Keratinocyte (primary cell): Measurements from ENCODE around the gene LST1. TPM values are rescaled to one million over a fixed set of nuclear protein-coding genes. Genes with fewer than 3 reads are reported as not detected.

ENCODE experiments used
- DNase-seq: peaks from one replicate; pipeline ENCODE4 v3.0.0-alpha.2; 2011; ENCODE audit warnings: low read depth, missing footprints, low spot score
- FAIRE-seq: peaks from 2 replicates; lab custom pipeline; 2011; peaks lifted over from hg19 to GRCh38; lab: Jason Lieb, UNC
- H2AFZ ChIP-seq: 2 replicates; pipeline ENCODE4 v1.6.0; 2012; ENCODE audit warnings: low read length, control low read depth, inconsistent platforms; ENCODE audit not compliant: control insufficient read depth
- H3K27ac ChIP-seq: 2 replicates; pipeline ENCODE4 v1.5.1; 2011; ENCODE audit warnings: low read length; ENCODE audit not compliant: control insufficient read depth, insufficient read depth
- H3K27me3 ChIP-seq: 3 replicates; pipeline ENCODE4 v1.6.0; 2011; ENCODE audit warnings: low read length; ENCODE audit not compliant: control insufficient read depth, insufficient read depth; ENCODE audit errors: extremely low read depth
- H3K36me3 ChIP-seq, 2 experiments: 2 replicates in 1 of 2; 3 replicates in 1 of 2; pipeline ENCODE4 v1.5.1; 2011; ENCODE audit warnings: low read length in 2 of 2, mild to moderate bottlenecking in 1 of 2; ENCODE audit not compliant: control insufficient read depth in 2 of 2, insufficient read depth in 2 of 2; ENCODE audit errors: extremely low read depth in 1 of 2
- H3K4me1 ChIP-seq: 3 replicates; pipeline ENCODE4 v1.5.1; 2011; ENCODE audit warnings: low read length; ENCODE audit not compliant: control insufficient read depth, insufficient read depth; ENCODE audit errors: extremely low read depth
- H3K4me2 ChIP-seq: 3 replicates; pipeline ENCODE4 v1.6.0; 2011; ENCODE audit warnings: low read depth, low read length; ENCODE audit not compliant: control insufficient read depth, insufficient read depth; ENCODE audit errors: extremely low read depth
- H3K4me3 ChIP-seq, 3 experiments: fragments of 200-600 bp in 1 of 3; sonication (generic) in 1 of 3; 2 replicates in 2 of 3; 3 replicates in 1 of 3; pipeline ENCODE4 v1.5.1; 2011 to 2016; ENCODE audit warnings: low read length in 3 of 3, mild to moderate bottlenecking in 3 of 3, control low read depth in 2 of 3, inconsistent platforms in 1 of 3, low read depth in 1 of 3, mixed read lengths in 1 of 3, mixed run types in 1 of 3, moderate library complexity in 1 of 3; ENCODE audit not compliant: control insufficient read depth in 2 of 3, insufficient read depth in 2 of 3; ENCODE audit errors: extremely low read depth in 1 of 3
- H3K79me2 ChIP-seq: 2 replicates; pipeline ENCODE4 v1.6.0; 2012; ENCODE audit warnings: low read length; ENCODE audit not compliant: control insufficient read depth, insufficient read depth
- H3K9ac ChIP-seq: 3 replicates; pipeline ENCODE4 v1.6.0; 2011; ENCODE audit warnings: low read length; ENCODE audit not compliant: control insufficient read depth, insufficient read depth; ENCODE audit errors: extremely low read depth
- H3K9me1 ChIP-seq: 3 replicates; pipeline ENCODE4 v1.6.0; 2011; ENCODE audit warnings: low read length; ENCODE audit not compliant: control insufficient read depth, insufficient read depth; ENCODE audit errors: extremely low read depth
- H3K9me3 ChIP-seq: 2 replicates; pipeline ENCODE4 v1.5.1; 2012; ENCODE audit warnings: low read depth, low read length; ENCODE audit not compliant: control insufficient read depth
- H4K20me1 ChIP-seq: 3 replicates; pipeline ENCODE4 v1.6.0; 2011; ENCODE audit warnings: low read length; ENCODE audit not compliant: control insufficient read depth, insufficient read depth; ENCODE audit errors: extremely low read depth
- EZH2 ChIP-seq: IDR thresholded peaks from one replicate; pipeline ENCODE4 v1.6.1; 2012; ENCODE audit warnings: inconsistent platforms, mild to moderate bottlenecking, low read length, moderate library complexity
- dilution Hi-C: fragments of 300-500 bp; cut with MboI; formaldehyde crosslinking; loops from one replicate; pipeline ENCODE4 v1.7.0; 2020; ENCODE audit warnings: low sequenced_read_pairs; ENCODE audit not compliant: extremely low pct_ligation_motif_present
- polyA plus RNA-seq, 5 experiments: library from polyadenylated mRNA; depleted of rRNA in 3 of 5; stranded (reverse) in 3 of 5; stranded (forward) in 1 of 5; unstranded in 1 of 5; fragments of >200 nt; gene quantifications; 1 replicate in 1 of 5; 2 replicates in 3 of 5; 3 replicates in 1 of 5; pipeline versions ENCODE4 v1.2.1 to v1.2.3, GENCODE V29; 2011 to 2012; ENCODE audit warnings: missing spikeins in 2 of 5, low read depth in 1 of 5, low replicate concordance in 1 of 5
- TF ChIP-seq, protein P1 (sequence below), 3 experiments: IDR thresholded peaks in 1 of 3; conservative IDR thresholded peaks in 1 of 3; optimal IDR thresholded peaks in 1 of 3; 2 replicates in 2 of 3; 3 replicates in 1 of 3; pipeline versions ENCODE3 to v1.5.1; 2011; ENCODE audit warnings: low read length in 3 of 3, mild to moderate bottlenecking in 3 of 3, moderate library complexity in 2 of 3, control low read depth in 1 of 3, inconsistent platforms in 1 of 3; ENCODE audit not compliant: insufficient read depth in 2 of 3; ENCODE audit errors: extremely low read depth in 1 of 3

The LST1 gene
- polyA plus RNA-seq, 1 donor (not counting 4 experiments of a cell fraction or from before 2014, with no cell fraction given) = not detected

DNA sequence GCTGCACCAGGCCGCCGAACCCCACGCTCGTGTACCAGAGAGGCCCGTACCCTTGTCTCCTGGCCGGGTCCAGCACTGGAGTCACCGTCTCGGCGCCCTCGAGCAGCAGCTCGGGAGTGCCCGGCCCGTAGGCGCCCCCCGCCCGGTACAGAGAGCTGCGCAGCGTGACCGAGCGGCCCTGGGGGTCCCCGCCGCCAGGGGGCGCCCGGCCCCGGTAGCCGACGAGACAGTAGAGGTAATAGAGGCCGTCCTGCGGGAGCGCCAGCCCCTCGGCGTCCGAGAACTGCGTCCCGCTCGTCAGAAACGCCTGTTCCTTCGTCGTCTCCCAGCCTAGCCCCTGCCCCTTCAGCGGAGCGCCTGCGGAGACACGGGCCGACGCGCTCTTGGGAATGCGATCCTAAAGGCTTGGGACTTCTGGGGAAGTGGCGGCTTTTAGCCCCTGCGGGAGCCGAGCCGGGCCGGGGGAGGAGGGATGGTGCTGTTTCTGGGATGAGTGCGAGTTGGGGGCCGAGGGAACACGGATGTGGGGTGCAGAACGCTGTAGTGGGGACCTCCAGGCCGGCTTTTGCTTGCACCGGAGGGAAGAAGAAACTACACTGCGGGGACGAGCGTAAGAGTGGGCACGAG, 5.2 kb upstream of the LST1 start:
- Histone ChIP-seq H2AFZ (peak overlapping the region; percentile 97), H4K20me1 (no peaks in the 10 kb centered on the region), H3K9me3 (no peaks in the 10 kb centered on the region), H3K27me3 (no peaks in the 10 kb centered on the region), H3K9ac (peak overlapping the region; percentile 87), H3K4me2 (peak overlapping the region; percentile 93), H3K27ac (peak overlapping the region; percentile 59), H3K36me3 (no peaks in the 10 kb centered on the region), H3K4me3 (peak overlapping the region; percentile 50 to 90 (median 85)), H3K4me1 (peaks cover 15% of the 10 kb centered on the region), H3K79me2 (no peaks in the 10 kb centered on the region), H3K9me1 (no peaks in the 10 kb centered on the region)
- TF ChIP-seq EZH2 = no peak
- TF ChIP-seq, protein P1, sequence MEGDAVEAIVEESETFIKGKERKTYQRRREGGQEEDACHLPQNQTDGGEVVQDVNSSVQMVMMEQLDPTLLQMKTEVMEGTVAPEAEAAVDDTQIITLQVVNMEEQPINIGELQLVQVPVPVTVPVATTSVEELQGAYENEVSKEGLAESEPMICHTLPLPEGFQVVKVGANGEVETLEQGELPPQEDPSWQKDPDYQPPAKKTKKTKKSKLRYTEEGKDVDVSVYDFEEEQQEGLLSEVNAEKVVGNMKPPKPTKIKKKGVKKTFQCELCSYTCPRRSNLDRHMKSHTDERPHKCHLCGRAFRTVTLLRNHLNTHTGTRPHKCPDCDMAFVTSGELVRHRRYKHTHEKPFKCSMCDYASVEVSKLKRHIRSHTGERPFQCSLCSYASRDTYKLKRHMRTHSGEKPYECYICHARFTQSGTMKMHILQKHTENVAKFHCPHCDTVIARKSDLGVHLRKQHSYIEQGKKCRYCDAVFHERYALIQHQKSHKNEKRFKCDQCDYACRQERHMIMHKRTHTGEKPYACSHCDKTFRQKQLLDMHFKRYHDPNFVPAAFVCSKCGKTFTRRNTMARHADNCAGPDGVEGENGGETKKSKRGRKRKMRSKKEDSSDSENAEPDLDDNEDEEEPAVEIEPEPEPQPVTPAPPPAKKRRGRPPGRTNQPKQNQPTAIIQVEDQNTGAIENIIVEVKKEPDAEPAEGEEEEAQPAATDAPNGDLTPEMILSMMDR (optimal IDR thresholded peaks at IDR 0.05 in 1 of 3, IDR thresholded peaks at IDR 0.05 in 1 of 3, conservative IDR thresholded peaks at IDR 0.05 in 1 of 3; ENCODE audit: extremely low read depth in 1 of 3, insufficient read depth in 2 of 3, low read length in 3 of 3) = peak; percentile 76 to 97 (median 79)
- dilution Hi-C loops = no loop called here
- DNase-seq (no peak), FAIRE-seq (no peak)

DNA sequence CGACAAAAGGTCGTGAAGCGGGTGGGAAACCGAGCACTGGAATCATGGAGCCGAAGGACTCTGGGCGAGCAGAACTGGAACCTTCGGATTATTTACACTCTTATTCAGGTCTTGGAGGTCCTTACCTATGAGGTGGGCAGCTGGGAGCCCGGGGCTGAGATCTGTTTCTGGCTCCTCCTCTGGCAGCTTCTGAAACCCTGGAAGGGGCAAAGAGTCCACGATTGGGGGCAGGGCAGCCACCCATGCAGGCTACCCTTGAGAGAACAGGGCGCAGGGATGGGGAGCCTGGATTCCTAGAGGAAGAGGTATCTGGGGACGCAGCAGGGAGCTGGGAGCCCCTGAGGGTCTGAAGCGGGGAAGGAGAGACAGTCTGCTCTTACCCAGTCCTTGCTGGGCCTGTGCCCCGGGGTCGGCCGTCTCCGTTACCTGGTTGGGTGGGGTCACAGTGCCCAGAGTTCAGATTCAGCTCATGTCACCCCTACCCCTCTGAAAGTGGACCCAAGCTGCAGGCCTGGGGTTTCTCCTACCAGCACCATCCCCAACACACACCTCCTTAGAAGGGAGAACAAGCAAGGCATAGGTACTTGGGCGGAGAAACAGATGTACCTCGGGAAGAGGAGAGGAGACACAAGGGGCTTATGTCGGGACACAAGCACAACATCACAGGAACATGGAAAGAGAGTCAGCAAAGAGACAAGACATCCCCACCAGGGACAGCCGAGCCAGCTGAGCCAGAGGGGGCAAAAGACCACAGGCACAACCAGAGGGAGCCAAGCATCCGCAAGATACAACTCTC, 4.4 kb upstream of the LST1 start:
- peak overlapping the region; percentile 59 for H3K27ac ChIP-seq
- dilution Hi-C loops = no loop called here
- TF ChIP-seq, protein P1 (optimal IDR thresholded peaks at IDR 0.05 in 1 of 3, IDR thresholded peaks at IDR 0.05 in 1 of 3, conservative IDR thresholded peaks at IDR 0.05 in 1 of 3; ENCODE audit: extremely low read depth in 1 of 3, insufficient read depth in 2 of 3, low read length in 3 of 3) = no peak
- no peak for TF ChIP-seq EZH2
- FAIRE-seq = no peak
- peak overlapping the region; percentile 50 to 90 (median 85) for H3K4me3 ChIP-seq
- peaks cover 15% of the 10 kb centered on the region for H3K4me1 ChIP-seq
- peak overlapping the region; percentile 93 for H3K4me2 ChIP-seq
- no peaks in the 10 kb centered on the region for H3K9me3 ChIP-seq
- H3K79me2 ChIP-seq = no peaks in the 10 kb centered on the region
- no peaks in the 10 kb centered on the region for H3K9me1 ChIP-seq
- H2AFZ ChIP-seq = peak overlapping the region; percentile 97
- DNase-seq = no peak
- no peaks in the 10 kb centered on the region for H4K20me1 ChIP-seq
- H3K36me3 ChIP-seq = no peaks in the 10 kb centered on the region
- no peaks in the 10 kb centered on the region for H3K27me3 ChIP-seq
- H3K9ac ChIP-seq = peak overlapping the region; percentile 87
